Lower lobe of right lung (tissue), 2 donors: ENCODE data around the gene SESN3. TPM values are rescaled to one million over a fixed set of nuclear protein-coding genes. Genes with fewer than 3 reads are reported as not detected.

Experiments used
- ATAC-seq, 2 donors: fragments of 200-7000 bp; cut with Tn5 transposase; one replicate each; pipeline ENCODE4 v1.9.1; 2020 to 2022; ENCODE audit warnings: mild to moderate bottlenecking in 2 of 2, moderate library complexity in 2 of 2
- DNase-seq: peaks from one replicate; pipeline ENCODE4 v3.0.0-alpha.2; 2020
- H3K27ac ChIP-seq: fragments of 200-600 bp; one replicate; pipeline ENCODE4 v1.8.0; 2022
- H3K27me3 ChIP-seq: fragments of 200-600 bp; one replicate; pipeline ENCODE4 v1.8.0; 2022; ENCODE audit warnings: low read depth
- H3K36me3 ChIP-seq: fragments of 200-600 bp; one replicate; pipeline ENCODE4 v1.8.0; 2022; ENCODE audit warnings: mild to moderate bottlenecking
- H3K4me1 ChIP-seq: fragments of 200-600 bp; one replicate; pipeline ENCODE4 v1.8.0; 2022
- H3K4me3 ChIP-seq: fragments of 200-600 bp; one replicate; pipeline ENCODE4 v1.8.0; 2022; ENCODE audit warnings: mild to moderate bottlenecking
- H3K9me3 ChIP-seq: fragments of 200-600 bp; one replicate; pipeline ENCODE4 v1.8.0; 2022
- CTCF ChIP-seq: fragments of 200-600 bp; IDR thresholded peaks from one replicate; pipeline ENCODE4 v1.8.0; 2022; ENCODE audit warnings: antibody characterized with exemption, mild to moderate bottlenecking
- intact Hi-C: fragments of 100-400 bp; cut with DNase I; formaldehyde crosslinking; loops from one replicate; pipeline ENCODE4 v1.11.0; 2022
- total RNA-seq: library from RNA; stranded (reverse); fragmentation: NEBNext Ultra II Directional; extraction: Animal tissue kit (Norgen Biotek cat#: 25700); gene quantifications from one replicate; pipeline ENCODE4 v1.2.1, GENCODE V29; 2021
- donor health status: DM: no; HTN: yes; CAD: no; lungs with severe emphysema.

The SESN3 gene
- total RNA-seq, 1 donor from 2014 or later: 33.8 TPM

- no peaks in the 10 kb centered on the region for H3K36me3 ChIP-seq
- no peak for TF ChIP-seq CTCF
- H3K27me3 ChIP-seq: no peaks in the 10 kb centered on the region
- H3K4me1 ChIP-seq: peaks cover 47% of the 10 kb centered on the region
- H3K9me3 ChIP-seq: no peaks in the 10 kb centered on the region
- DNase-seq: no peak
- no peak overlapping the region for H3K27ac ChIP-seq
- no peak overlapping the region for H3K4me3 ChIP-seq
- intact Hi-C loops: no loop called here
- ATAC-seq: no peak
These were observed 82.1 kb downstream of the SESN3 start for GRCh38 chr11:95148938-95149337.

- H3K4me1 ChIP-seq: peaks cover 42% of the 10 kb centered on the region
- no peak for ATAC-seq
- no peak overlapping the region for H3K27ac ChIP-seq
- H3K36me3 ChIP-seq: no peaks in the 10 kb centered on the region
- TF ChIP-seq CTCF: no peak
- H3K9me3 ChIP-seq: no peaks in the 10 kb centered on the region
- no peak overlapping the region for H3K4me3 ChIP-seq
- H3K27me3 ChIP-seq: no peaks in the 10 kb centered on the region
- intact Hi-C loops: no loop called here
- DNase-seq: no peak
These were observed 82.6 kb downstream of the SESN3 start for GRCh38 chr11:95148406-95148805.

- no peaks in the 10 kb centered on the region for H3K36me3 ChIP-seq
- no peak for TF ChIP-seq CTCF
- H3K4me1 ChIP-seq: peaks cover 32% of the 10 kb centered on the region
- intact Hi-C loops: no loop called here
- no peak overlapping the region for H3K4me3 ChIP-seq
- ATAC-seq (no peak), DNase-seq (no peak)
- H3K27ac ChIP-seq: no peak overlapping the region
- no peaks in the 10 kb centered on the region for H3K9me3 ChIP-seq
- no peaks in the 10 kb centered on the region for H3K27me3 ChIP-seq
These were observed 83.6 kb downstream of the SESN3 start for GRCh38 chr11:95147364-95147905.

GRCh38 chr11:95145430-95146060 lies 85.5 kb downstream of the SESN3 start:
- H3K27ac ChIP-seq: no peak overlapping the region
- intact Hi-C loops: no loop called here
- no peak for TF ChIP-seq CTCF
- no peak for ATAC-seq
- H3K36me3 ChIP-seq: no peaks in the 10 kb centered on the region
- no peaks in the 10 kb centered on the region for H3K27me3 ChIP-seq
- no peak overlapping the region for H3K4me3 ChIP-seq
- no peaks in the 10 kb centered on the region for H3K9me3 ChIP-seq
- H3K4me1 ChIP-seq: peaks cover 22% of the 10 kb centered on the region
- DNase-seq: no peak

GRCh38 chr11:95144313-95145235 lies 86.4 kb downstream of the SESN3 start:
- TF ChIP-seq CTCF: no peak
- ATAC-seq (no peak), DNase-seq (no peak)
- H3K36me3 ChIP-seq: no peaks in the 10 kb centered on the region
- peaks cover 12% of the 10 kb centered on the region for H3K4me1 ChIP-seq
- H3K27ac ChIP-seq: no peak overlapping the region
- H3K9me3 ChIP-seq: no peaks in the 10 kb centered on the region
- H3K4me3 ChIP-seq: no peak overlapping the region
- intact Hi-C loops: no loop called here
- no peaks in the 10 kb centered on the region for H3K27me3 ChIP-seq
